HAP-1 (cell line): Measurements from ENCODE around the gene SOX14.
A peak's percentile ranks its signal among the peaks of the same experiment; 100 is the strongest.

Experiments used
- DNase-seq, 2 experiments: peaks; one replicate each; pipeline ENCODE4 v3.0.0-alpha.2; 2016 to 2020; ENCODE audit warnings: low spot score in 2 of 2
- H3K27me3 ChIP-seq: fragments of 250-450 bp; sonication (Bioruptor Pico); 2 replicates; pipeline ENCODE4 v1.5.1; 2020; ENCODE audit warnings: low read depth, mild to moderate bottlenecking, moderate library complexity
- H3K36me3 ChIP-seq: fragments of 250-450 bp; sonication (Bioruptor Pico); replicated peaks from 2 replicates; pipeline ENCODE4 v1.5.1; 2020; ENCODE audit warnings: mild to moderate bottlenecking
- H3K4me1 ChIP-seq: fragments of 250-450 bp; sonication (Bioruptor Pico); 2 replicates; pipeline ENCODE4 v1.5.1; 2020; ENCODE audit warnings: mild to moderate bottlenecking
- H3K4me3 ChIP-seq: fragments of 250-450 bp; sonication (Bioruptor Pico); 2 replicates; pipeline ENCODE4 v1.5.1; 2020; ENCODE audit warnings: mild to moderate bottlenecking, moderate library complexity
- H3K9me3 ChIP-seq: fragments of 250-450 bp; sonication (Bioruptor Pico); 2 replicates; pipeline ENCODE4 v1.5.1; 2020; ENCODE audit warnings: mild to moderate bottlenecking, moderate library complexity
- in situ Hi-C: fragments of 300-500 bp; cut with MboI; formaldehyde crosslinking; loops from 3 replicates; pipeline ENCODE4 v1.14.3; 2020; ENCODE audit warnings: low sequenced_read_pairs, inconsistent platforms, mixed read lengths

SOX14 gene

GRCh38 chr3:137772214-137772955 is 8.3 kb downstream of the SOX14 start:
- H3K27me3 ChIP-seq: peaks cover 75% of the 10 kb centered on the region
- in situ Hi-C loops: no loop called here
- DNase-seq: no peak
- peaks cover 4% of the 10 kb centered on the region; the same call in 1 of the 2 replicates for H3K4me1 ChIP-seq
- no peak overlapping the region for H3K4me3 ChIP-seq
- H3K9me3 ChIP-seq: peaks cover 6% of the 10 kb centered on the region
- H3K36me3 ChIP-seq: no peaks in the 10 kb centered on the region

- H3K27me3 ChIP-seq: peaks cover 20% of the 10 kb centered on the region
- in situ Hi-C loops: no loop called here
- H3K36me3 ChIP-seq: no peaks in the 10 kb centered on the region
- no peak for DNase-seq
- H3K9me3 ChIP-seq: no peaks in the 10 kb centered on the region
- no peak overlapping the region for H3K4me3 ChIP-seq
- no peaks in the 10 kb centered on the region for H3K4me1 ChIP-seq
Measured at GRCh38 chr3:137778941-137779340, 14.8 kb downstream of the SOX14 start.

- Histone ChIP-seq H3K4me3 (no peak overlapping the region), H3K36me3 (no peaks in the 10 kb centered on the region), H3K27me3 (peaks cover 16% of the 10 kb centered on the region), H3K4me1 (no peaks in the 10 kb centered on the region), H3K9me3 (no peaks in the 10 kb centered on the region)
- DNase-seq: no peak
- in situ Hi-C loops: no loop called here
Measured at GRCh38 chr3:137787529-137787928, 23.4 kb downstream of the SOX14 start.

- Histone ChIP-seq H3K4me3 (no peak overlapping the region), H3K27me3 (peaks cover 19% of the 10 kb centered on the region)
- no peak for DNase-seq
Measured at GRCh38 chr3:137789236-137789635, 25.1 kb downstream of the SOX14 start.

GRCh38 chr3:137792626-137793271 is 28.6 kb downstream of the SOX14 start:
- in situ Hi-C loops: no loop called here
- Histone ChIP-seq H3K36me3 (no peaks in the 10 kb centered on the region), H3K27me3 (peaks cover 16% of the 10 kb centered on the region), H3K4me1 (peaks cover 5% of the 10 kb centered on the region; the same call in 1 of the 2 replicates), H3K9me3 (no peaks in the 10 kb centered on the region), H3K4me3 (no peak overlapping the region)
- peak; percentile 43 to 51 for DNase-seq

More at GRCh38 chr3:137789236-137789635, 25.1 kb downstream of the SOX14 start:
- Histone ChIP-seq H3K36me3 (no peaks in the 10 kb centered on the region), H3K4me1 (peaks cover 5% of the 10 kb centered on the region; the same call in 1 of the 2 replicates), H3K9me3 (no peaks in the 10 kb centered on the region)
- in situ Hi-C loops: no loop called here

- Histone ChIP-seq H3K36me3 (no peaks in the 10 kb centered on the region), H3K9me3 (no peaks in the 10 kb centered on the region), H3K27me3 (peaks cover 7% of the 10 kb centered on the region), H3K4me1 (peaks cover 5% of the 10 kb centered on the region; the same call in 1 of the 2 replicates), H3K4me3 (no peak overlapping the region)
- in situ Hi-C loops: no loop called here
- DNase-seq: no peak
Measured at GRCh38 chr3:137796993-137797392, 32.9 kb downstream of the SOX14 start.

GRCh38 chr3:137803215-137803614 is 39.1 kb downstream of the SOX14 start:
- Histone ChIP-seq H3K36me3 (no peaks in the 10 kb centered on the region), H3K4me3 (no peak overlapping the region), H3K4me1 (no peaks in the 10 kb centered on the region), H3K27me3 (peaks cover 4% of the 10 kb centered on the region; the same call in 1 of the 2 replicates), H3K9me3 (no peaks in the 10 kb centered on the region; the same call in 1 of the 2 replicates)
- no peak for DNase-seq
- in situ Hi-C loops: no loop called here

- Histone ChIP-seq H3K4me3 (no peak overlapping the region), H3K27me3 (no peaks in the 10 kb centered on the region; the same call in 1 of the 2 replicates), H3K4me1 (no peaks in the 10 kb centered on the region), H3K36me3 (no peaks in the 10 kb centered on the region), H3K9me3 (no peaks in the 10 kb centered on the region; the same call in 1 of the 2 replicates)
- in situ Hi-C loops: no loop called here
- no peak for DNase-seq
Measured at GRCh38 chr3:137807998-137808397, 43.9 kb downstream of the SOX14 start.

- in situ Hi-C loops: no loop called here
- H3K27me3 ChIP-seq: no peaks in the 10 kb centered on the region; the same call in 1 of the 2 replicates
- no peak for DNase-seq
- H3K36me3 ChIP-seq: no peaks in the 10 kb centered on the region
- H3K4me3 ChIP-seq: no peak overlapping the region
- H3K4me1 ChIP-seq: no peaks in the 10 kb centered on the region
- H3K9me3 ChIP-seq: no peaks in the 10 kb centered on the region
Measured at GRCh38 chr3:137809509-137809908, 45.4 kb downstream of the SOX14 start.

GRCh38 chr3:137812023-137812422 is 47.9 kb downstream of the SOX14 start:
- Histone ChIP-seq H3K4me3 (no peak overlapping the region), H3K36me3 (no peaks in the 10 kb centered on the region), H3K9me3 (no peaks in the 10 kb centered on the region), H3K4me1 (no peaks in the 10 kb centered on the region), H3K27me3 (no peaks in the 10 kb centered on the region; the same call in 1 of the 2 replicates)
- no peak for DNase-seq
- in situ Hi-C loops: no loop called here

GRCh38 chr3:137815251-137815650 is 51.1 kb downstream of the SOX14 start:
- DNase-seq: no peak
- H3K36me3 ChIP-seq: no peaks in the 10 kb centered on the region
- in situ Hi-C loops: no loop called here
- no peak overlapping the region for H3K4me3 ChIP-seq
- H3K27me3 ChIP-seq: no peaks in the 10 kb centered on the region
- no peaks in the 10 kb centered on the region for H3K4me1 ChIP-seq
- H3K9me3 ChIP-seq: no peaks in the 10 kb centered on the region
